CD14-positive monocyte (primary cell): Measurements from ENCODE around the gene TBC1D16. TPM values are rescaled to one million over a fixed set of nuclear protein-coding genes. Genes with fewer than 3 reads are reported as not detected.

ENCODE experiments used
- DNase-seq, 3 donors: peaks; one replicate each; pipeline ENCODE4 v3.0.0-alpha.2; 2011 to 2022
- H2AFZ ChIP-seq: 2 replicates; pipeline ENCODE4 v1.6.0; 2012; ENCODE audit warnings: mild to moderate bottlenecking, low read depth, low read length, inconsistent platforms; ENCODE audit not compliant: insufficient read depth, poor library complexity, severe bottlenecking
- H3K27ac ChIP-seq, 2 donors: 1 replicate in 1 of 2; 2 replicates in 1 of 2; pipeline ENCODE4 v1.5.1; 2012 to 2013; ENCODE audit warnings: low read length in 2 of 2, control low read depth in 1 of 2, inconsistent platforms in 1 of 2, low read depth in 1 of 2, mild to moderate bottlenecking in 1 of 2
- H3K27me3 ChIP-seq, 2 donors: one replicate each; pipeline versions ENCODE4 v1.6.0 to v1.6.1; 2011 to 2013; ENCODE audit warnings: low read length in 2 of 2; ENCODE audit not compliant: control insufficient read depth in 2 of 2, insufficient read depth in 2 of 2
- H3K36me3 ChIP-seq, 2 donors: replicated peaks in 1 of 2; 1 replicate in 1 of 2; 2 replicates in 1 of 2; pipeline versions ENCODE4 v1.5.1 to v1.6.1; 2012 to 2013; ENCODE audit warnings: low read length in 2 of 2, control low read depth in 1 of 2, inconsistent platforms in 1 of 2, mild to moderate bottlenecking in 1 of 2; ENCODE audit not compliant: insufficient read depth in 2 of 2, control insufficient read depth in 1 of 2
- H3K4me1 ChIP-seq, 2 donors: 1 replicate in 1 of 2; 2 replicates in 1 of 2; pipeline versions ENCODE4 v1.5.1 to v1.6.1; 2012 to 2013; ENCODE audit warnings: low read length in 2 of 2, control low read depth in 1 of 2, inconsistent platforms in 1 of 2, mild to moderate bottlenecking in 1 of 2, moderate library complexity in 1 of 2; ENCODE audit not compliant: insufficient read depth in 2 of 2, control insufficient read depth in 1 of 2
- H3K4me2 ChIP-seq: replicated peaks from 2 replicates; pipeline ENCODE3; 2012; ENCODE audit warnings: low read length, moderate library complexity, mild to moderate bottlenecking; ENCODE audit not compliant: poor library complexity, severe bottlenecking; ENCODE audit errors: extremely low read depth
- H3K4me3 ChIP-seq, 3 experiments: fragments of 200-600 bp in 1 of 3; sonication (generic) in 1 of 3; replicated peaks in 1 of 3; 1 replicate in 2 of 3; 2 replicates in 1 of 3; pipeline ENCODE4 v1.5.1; 2011 to 2013; ENCODE audit warnings: low read length in 3 of 3, mild to moderate bottlenecking in 3 of 3, control low read depth in 2 of 3, low read depth in 2 of 3, inconsistent platforms in 1 of 3, moderate library complexity in 1 of 3
- H3K79me2 ChIP-seq: 2 replicates; pipeline ENCODE4 v1.6.0; 2012; ENCODE audit warnings: mild to moderate bottlenecking, control low read depth, inconsistent platforms, low read length, moderate library complexity; ENCODE audit not compliant: insufficient read depth
- H3K9ac ChIP-seq: 2 replicates; pipeline ENCODE4 v1.6.0; 2017; ENCODE audit warnings: low read length, mild to moderate bottlenecking; ENCODE audit not compliant: insufficient read depth, poor library complexity, severe bottlenecking
- H3K9me3 ChIP-seq, 2 donors: replicated peaks in 1 of 2; 1 replicate in 1 of 2; 2 replicates in 1 of 2; pipeline versions ENCODE4 v1.5.1 to v1.6.1; 2012 to 2013; ENCODE audit warnings: low read length in 2 of 2, control low read depth in 1 of 2; ENCODE audit not compliant: control insufficient read depth in 1 of 2, insufficient read depth in 1 of 2
- H4K20me1 ChIP-seq: 2 replicates; pipeline ENCODE4 v1.6.0; 2012; ENCODE audit warnings: mild to moderate bottlenecking, low read length, control low read depth, moderate library complexity; ENCODE audit not compliant: insufficient read depth
- H3K27ac Mint-ChIP-seq, 7 donors: one replicate each; pipeline ENCODE4 v1.8.0; 2020; ENCODE audit warnings: mild to moderate bottlenecking in 7 of 7, mixed read lengths in 7 of 7, moderate library complexity in 6 of 7, inconsistent platforms in 2 of 7
- H3K27me3 Mint-ChIP-seq, 3 donors: one replicate each; pipeline ENCODE4 v1.8.0; 2021 to 2022; ENCODE audit warnings: low read depth in 3 of 3, mild to moderate bottlenecking in 3 of 3, mixed read lengths in 3 of 3, moderate library complexity in 3 of 3, inconsistent platforms in 1 of 3
- H3K36me3 Mint-ChIP-seq, 2 donors: one replicate each; pipeline ENCODE4 v1.8.0; 2020; ENCODE audit warnings: mixed read lengths in 2 of 2, inconsistent platforms in 1 of 2, mild to moderate bottlenecking in 1 of 2
- H3K4me1 Mint-ChIP-seq: one replicate; pipeline ENCODE4 v1.8.0; 2020; ENCODE audit warnings: mild to moderate bottlenecking, mixed read lengths
- H3K4me3 Mint-ChIP-seq, 2 donors: one replicate each; pipeline ENCODE4 v1.8.0; 2020; ENCODE audit warnings: mild to moderate bottlenecking in 2 of 2, mixed read lengths in 2 of 2, moderate library complexity in 1 of 2
- H3K9me3 Mint-ChIP-seq, 7 donors: one replicate each; pipeline ENCODE4 v1.8.0; 2020 to 2022; ENCODE audit warnings: mixed read lengths in 7 of 7, mild to moderate bottlenecking in 6 of 7, moderate library complexity in 6 of 7, inconsistent platforms in 2 of 7
- CTCF ChIP-seq: fragments of 200-600 bp; IDR thresholded peaks from one replicate; pipeline ENCODE4 v1.8.0; 2022; ENCODE audit warnings: antibody characterized with exemption, mild to moderate bottlenecking
- WGBS: methylation state at CpG from one replicate; pipeline ENCODE4 v1.1.5; 2013; ENCODE audit warnings: missing lambda C conversion rate; ENCODE audit not compliant: insufficient coverage; 5-methylcytosine and 5-hydroxymethylcytosine counted together
- intact Hi-C, 2 donors: fragments of 100-400 bp; cut with micrococcal nuclease; formaldehyde crosslinking; loops; one replicate each; pipeline versions ENCODE4 v1.15.0 to v1.15.1; 2023
- polyA plus RNA-seq, 3 donors: library from polyadenylated mRNA; depleted of rRNA in 1 of 3; unstranded in 2 of 3; stranded (reverse) in 1 of 3; fragments of 300-500 nt in 2 of 3; fragments of >200 nt in 1 of 3; fragmentation: Illumina TruSeq in 2 of 3; gene quantifications; 1 replicate in 2 of 3; 2 replicates in 1 of 3; pipeline ENCODE4 v1.2.3, GENCODE V29; 2012 to 2021

TBC1D16 gene
- polyA plus RNA-seq, 3 donors: 0.11 to 0.53 (median 0.27) TPM

- Histone ChIP-seq H3K36me3 (no peaks in the 10 kb centered on the region), H2AFZ (no peak overlapping the region), H4K20me1 (no peaks in the 10 kb centered on the region), H3K4me1 (peaks cover 11% of the 10 kb centered on the region in 2 donors), H3K4me3 (no peak overlapping the region), H3K4me2 (no peak overlapping the region), H3K79me2 (no peaks in the 10 kb centered on the region), H3K27me3 (peaks cover 7 to 37% of the 10 kb centered on the region in 2 donors), H3K9me3 (no peaks in the 10 kb centered on the region), H3K27ac (no peak overlapping the region), H3K9ac (no peak overlapping the region)
- 86% methylated on average over 13 of the region's 25 CpGs for WGBS
- Mint-ChIP-seq H3K27me3 (peaks cover 37 to 68% (median 56%) of the 10 kb centered on the region in 3 donors), H3K27ac (no peak overlapping the region), H3K9me3 (peaks cover 0 to 7% (median 0%) of the 10 kb centered on the region in 7 donors), H3K4me1 (peaks cover 19% of the 10 kb centered on the region), H3K4me3 (no peak overlapping the region), H3K36me3 (no peaks in the 10 kb centered on the region)
- no peak for TF ChIP-seq CTCF
- intact Hi-C loops: no loop called here
- DNase-seq: no peak
Measured at GRCh38 chr17:79929257-79930061, 106.2 kb downstream of the TBC1D16 start.

GRCh38 chr17:79928502-79929256, 107.0 kb downstream of the TBC1D16 start:
- Mint-ChIP-seq H3K9me3 (peaks cover 0 to 7% (median 0%) of the 10 kb centered on the region in 7 donors), H3K27ac (peak overlapping the region in 1 of 7 donors; percentile 51), H3K4me1 (peaks cover 11% of the 10 kb centered on the region), H3K36me3 (no peaks in the 10 kb centered on the region), H3K4me3 (no peak overlapping the region), H3K27me3 (peaks cover 37 to 61% (median 50%) of the 10 kb centered on the region in 3 donors)
- Histone ChIP-seq H3K79me2 (no peaks in the 10 kb centered on the region), H3K36me3 (no peaks in the 10 kb centered on the region), H2AFZ (no peak overlapping the region), H4K20me1 (no peaks in the 10 kb centered on the region), H3K4me3 (no peak overlapping the region), H3K9me3 (no peaks in the 10 kb centered on the region), H3K9ac (no peak overlapping the region), H3K4me1 (peaks cover 3% of the 10 kb centered on the region in 2 donors), H3K4me2 (no peak overlapping the region), H3K27ac (no peak overlapping the region), H3K27me3 (peaks cover 7 to 37% of the 10 kb centered on the region in 2 donors)
- WGBS: 87% methylated on average over 13 of the region's 16 CpGs
- intact Hi-C loops: no loop called here
- no peak for TF ChIP-seq CTCF
- DNase-seq: no peak
